B cell (primary cell): ENCODE data around the gene MAP3K1. TPM values are rescaled to one million over a fixed set of nuclear protein-coding genes. Genes with fewer than 3 reads are reported as not detected.

ENCODE experiments used
- ATAC-seq: fragments of 200-7000 bp; cut with Tn5 transposase; one replicate; pipeline ENCODE4 v1.10.0; 2021; ENCODE audit warnings: low read depth, mild to moderate bottlenecking, moderate number of reproducible peaks, moderate library complexity
- CTCF ChIA-PET: fragments of 350-600 bp; sonication (Branson Sonifier 250); formaldehyde crosslinking; loops from one replicate; lab custom pipeline; 2021; ENCODE audit warnings: antibody characterized with exemption, inconsistent platforms; lab: Charles Lee
- POLR2A ChIA-PET: fragments of 350-600 bp; sonication (Branson Sonifier 250); formaldehyde crosslinking; loops from one replicate; lab custom pipeline; 2021; ENCODE audit warnings: antibody characterized with exemption; lab: Charles Lee
- DNase-seq: peaks from one replicate; pipeline ENCODE4 v3.0.0; 2013
- H2AFZ ChIP-seq: 2 replicates; pipeline ENCODE4 v1.6.1; 2012; ENCODE audit warnings: mild to moderate bottlenecking, low read depth, low read length; ENCODE audit not compliant: insufficient read depth, poor library complexity, severe bottlenecking
- H3K27ac ChIP-seq, 2 donors: 1 replicate in 1 of 2; 2 replicates in 1 of 2; pipeline ENCODE4 v1.5.1; 2012 to 2013; ENCODE audit warnings: low read length in 2 of 2, mild to moderate bottlenecking in 2 of 2, moderate library complexity in 1 of 2
- H3K27me3 ChIP-seq, 4 experiments: fragments of 200-600 bp in 1 of 4; sonication (generic) in 1 of 4; replicated peaks in 1 of 4; 1 replicate in 2 of 4; 2 replicates in 2 of 4; pipeline versions ENCODE4 v1.6.1 to v1.7.0; 2013 to 2016; ENCODE audit warnings: low read length in 3 of 4, mild to moderate bottlenecking in 2 of 4, mixed read lengths in 1 of 4, moderate library complexity in 1 of 4; ENCODE audit not compliant: insufficient read depth in 4 of 4, control insufficient read depth in 3 of 4; ENCODE audit errors: control extremely low read depth in 1 of 4
- H3K36me3 ChIP-seq, 2 experiments: replicated peaks in 1 of 2; 1 replicate in 1 of 2; 2 replicates in 1 of 2; pipeline versions ENCODE4 v1.6.1 to v1.7.1; 2013; ENCODE audit warnings: low read length in 1 of 2; ENCODE audit not compliant: insufficient read depth in 2 of 2, control insufficient read depth in 1 of 2; ENCODE audit errors: control extremely low read depth in 1 of 2, extremely low read depth in 1 of 2
- H3K4me1 ChIP-seq, 2 donors: fragments of 200-600 bp in 1 of 2; sonication (generic) in 1 of 2; 1 replicate in 1 of 2; 2 replicates in 1 of 2; pipeline versions ENCODE4 v1.5.1 to v1.6.1; 2013 to 2017; ENCODE audit warnings: low read length in 2 of 2; ENCODE audit not compliant: control insufficient read depth in 2 of 2, insufficient read depth in 2 of 2
- H3K4me2 ChIP-seq: replicated peaks from 2 replicates; pipeline ENCODE3; 2012; ENCODE audit warnings: mild to moderate bottlenecking, low read depth, low read length; ENCODE audit not compliant: poor library complexity, severe bottlenecking
- H3K4me3 ChIP-seq, 5 experiments: fragments of 200-600 bp in 1 of 5; sonication (generic) in 1 of 5; 1 replicate in 3 of 5; 2 replicates in 2 of 5; pipeline versions ENCODE4 v1.5.1 to v1.7.0; 2011 to 2016; ENCODE audit warnings: low read length in 4 of 5, mild to moderate bottlenecking in 4 of 5, low read depth in 2 of 5, control low read depth in 1 of 5, moderate library complexity in 1 of 5; ENCODE audit not compliant: insufficient read depth in 1 of 5; ENCODE audit errors: control extremely low read depth in 1 of 5, extremely low read depth in 1 of 5
- H3K79me2 ChIP-seq: fragments of 200-600 bp; sonication (generic); one replicate; pipeline ENCODE4 v1.6.0; 2016; ENCODE audit warnings: low read length; ENCODE audit not compliant: control insufficient read depth, insufficient read depth
- H3K9ac ChIP-seq: fragments of 200-600 bp; sonication (generic); 2 replicates; pipeline ENCODE4 v1.6.1; 2017; ENCODE audit warnings: mild to moderate bottlenecking, low read length, moderate library complexity
- H3K9me3 ChIP-seq, 3 donors: one replicate each; pipeline versions ENCODE4 v1.6.1 to v1.7.1; 2013; ENCODE audit warnings: low read length in 2 of 3; ENCODE audit not compliant: control insufficient read depth in 2 of 3, insufficient read depth in 1 of 3; ENCODE audit errors: control extremely low read depth in 1 of 3
- H4K20me1 ChIP-seq: 2 replicates; pipeline ENCODE4 v1.6.0; 2012; ENCODE audit warnings: mild to moderate bottlenecking, low read length; ENCODE audit not compliant: insufficient read depth, control insufficient read depth, poor library complexity, severe bottlenecking
- H3K27ac Mint-ChIP-seq: one replicate; pipeline ENCODE4 v1.8.0; 2021; ENCODE audit warnings: mixed read lengths
- H3K27me3 Mint-ChIP-seq: one replicate; pipeline ENCODE4 v1.8.0; 2021; ENCODE audit warnings: mixed read lengths
- H3K4me1 Mint-ChIP-seq: one replicate; pipeline ENCODE4 v1.8.0; 2021; ENCODE audit warnings: mixed read lengths
- H3K4me3 Mint-ChIP-seq: one replicate; pipeline ENCODE4 v1.8.0; 2021; ENCODE audit warnings: mixed read lengths
- H3K9me3 Mint-ChIP-seq: one replicate; pipeline ENCODE4 v1.8.0; 2022; ENCODE audit warnings: mixed read lengths; ENCODE audit not compliant: insufficient read depth
- EZH2 ChIP-seq: IDR thresholded peaks from 2 replicates; pipeline ENCODE4 v1.6.1; 2012; ENCODE audit warnings: borderline replicate concordance, low read depth, mild to moderate bottlenecking, moderate library complexity, low read length; ENCODE audit not compliant: insufficient read depth, poor library complexity, severe bottlenecking
- WGBS: methylation state at CpG from one replicate; pipeline ENCODE4 v1.1.5; 2013; ENCODE audit warnings: missing lambda C conversion rate; ENCODE audit not compliant: insufficient coverage; 5-methylcytosine and 5-hydroxymethylcytosine counted together
- intact Hi-C: fragments of 100-400 bp; cut with micrococcal nuclease; formaldehyde crosslinking; loops from one replicate; pipeline ENCODE4 v1.10.0; 2022
- polyA plus RNA-seq: library from polyadenylated mRNA; depleted of rRNA; stranded (reverse); fragments of >200 nt; gene quantifications from 2 replicates; pipeline ENCODE4 v1.2.3, GENCODE V29; 2012
- total RNA-seq, 2 donors: library from RNA; stranded (reverse); fragments of 120-200 nt in 1 of 2; gene quantifications; 1 replicate in 1 of 2; 2 replicates in 1 of 2; pipeline versions ENCODE4 v1.2.3 to v1.2.4, GENCODE V29; 2013 to 2022
- TF ChIP-seq, protein P1 (sequence below): fragments of 200-600 bp; IDR thresholded peaks from one replicate; pipeline ENCODE4 v1.8.0; 2022; ENCODE audit warnings: antibody characterized with exemption, mild to moderate bottlenecking

The MAP3K1 gene
- total and polyA plus RNA-seq, 2 donors (not counting 1 experiment from before 2014, with no cell fraction given) = 51.7 to 160 TPM

DNA sequence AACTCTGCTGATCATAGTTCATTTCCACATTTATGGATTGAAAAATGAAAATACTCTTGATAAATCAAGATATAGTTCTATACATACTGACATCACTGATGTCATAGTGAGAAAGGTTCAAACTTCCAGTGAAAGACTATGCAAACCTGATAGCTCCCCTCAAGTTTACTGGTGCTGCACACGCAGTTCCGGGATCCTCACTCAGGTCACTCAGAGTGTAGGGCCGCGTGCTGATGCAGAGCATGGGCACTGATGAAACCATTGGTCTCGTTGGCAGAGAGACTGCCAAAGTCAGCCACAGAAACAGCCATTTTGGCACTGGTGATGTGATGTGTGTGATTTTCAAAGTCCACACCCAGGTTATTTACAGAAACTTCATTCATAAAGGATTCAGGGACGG, 107.6 kb downstream of the MAP3K1 start:
- ChIA-PET CTCF (interaction anchor here (1.0 to 1.6 kb wide), 4 partner anchors 27 to 651 kb away, joined by 3 to 5 read pairs (median 4); no protein-coding TSS in a partner anchor), POLR2A (no interaction called here)
- Mint-ChIP-seq H3K9me3 (no peaks in the 10 kb centered on the region), H3K27ac (no peak overlapping the region), H3K4me1 (no peaks in the 10 kb centered on the region), H3K4me3 (no peak overlapping the region), H3K27me3 (no peaks in the 10 kb centered on the region)
- Histone ChIP-seq H3K27me3 (no peaks in the 10 kb centered on the region), H3K27ac (no peak overlapping the region), H3K36me3 (peaks cover 0 to 53% of the 10 kb centered on the region in 2 experiments), H3K79me2 (no peaks in the 10 kb centered on the region), H4K20me1 (no peaks in the 10 kb centered on the region), H3K4me2 (no peak overlapping the region), H3K9me3 (no peaks in the 10 kb centered on the region), H2AFZ (no peak overlapping the region), H3K9ac (no peak overlapping the region), H3K4me1 (no peaks in the 10 kb centered on the region), H3K4me3 (no peak overlapping the region)
- 98% methylated on average over 4 of the region's 6 CpGs for WGBS
- DNase-seq (no peak), ATAC-seq (no peak)
- intact Hi-C loops = no loop called here
- TF ChIP-seq, protein P1, sequence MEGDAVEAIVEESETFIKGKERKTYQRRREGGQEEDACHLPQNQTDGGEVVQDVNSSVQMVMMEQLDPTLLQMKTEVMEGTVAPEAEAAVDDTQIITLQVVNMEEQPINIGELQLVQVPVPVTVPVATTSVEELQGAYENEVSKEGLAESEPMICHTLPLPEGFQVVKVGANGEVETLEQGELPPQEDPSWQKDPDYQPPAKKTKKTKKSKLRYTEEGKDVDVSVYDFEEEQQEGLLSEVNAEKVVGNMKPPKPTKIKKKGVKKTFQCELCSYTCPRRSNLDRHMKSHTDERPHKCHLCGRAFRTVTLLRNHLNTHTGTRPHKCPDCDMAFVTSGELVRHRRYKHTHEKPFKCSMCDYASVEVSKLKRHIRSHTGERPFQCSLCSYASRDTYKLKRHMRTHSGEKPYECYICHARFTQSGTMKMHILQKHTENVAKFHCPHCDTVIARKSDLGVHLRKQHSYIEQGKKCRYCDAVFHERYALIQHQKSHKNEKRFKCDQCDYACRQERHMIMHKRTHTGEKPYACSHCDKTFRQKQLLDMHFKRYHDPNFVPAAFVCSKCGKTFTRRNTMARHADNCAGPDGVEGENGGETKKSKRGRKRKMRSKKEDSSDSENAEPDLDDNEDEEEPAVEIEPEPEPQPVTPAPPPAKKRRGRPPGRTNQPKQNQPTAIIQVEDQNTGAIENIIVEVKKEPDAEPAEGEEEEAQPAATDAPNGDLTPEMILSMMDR = no peak
- TF ChIP-seq EZH2 = no peak

DNA sequence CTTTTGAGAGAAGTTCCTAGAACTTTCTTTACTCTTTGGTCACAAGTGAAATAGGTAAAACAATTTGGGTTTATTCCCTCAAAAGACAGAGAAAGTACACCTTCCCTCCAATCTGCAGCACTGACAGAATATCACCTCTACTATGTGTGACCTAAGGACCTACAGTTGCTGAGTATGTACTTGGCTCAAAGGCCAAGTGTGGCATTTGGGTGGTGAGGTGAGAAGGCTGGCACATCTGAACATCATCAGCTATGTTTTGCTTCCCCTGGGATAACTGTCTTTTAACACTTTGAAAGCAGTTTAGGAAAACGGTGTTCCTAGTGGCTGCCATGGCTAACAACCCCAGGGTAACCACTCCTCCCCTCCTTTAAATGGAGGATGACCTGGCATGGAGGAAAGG, 119.0 kb downstream of the MAP3K1 start:
- Mint-ChIP-seq H3K27me3 (no peaks in the 10 kb centered on the region), H3K9me3 (no peaks in the 10 kb centered on the region), H3K4me3 (no peak overlapping the region), H3K4me1 (no peaks in the 10 kb centered on the region), H3K27ac (no peak overlapping the region)
- Histone ChIP-seq H3K9me3 (no peaks in the 10 kb centered on the region), H3K27me3 (no peaks in the 10 kb centered on the region), H3K27ac (no peak overlapping the region), H3K4me3 (no peak overlapping the region), H3K79me2 (no peaks in the 10 kb centered on the region), H3K4me2 (no peak overlapping the region), H3K9ac (no peak overlapping the region), H4K20me1 (no peaks in the 10 kb centered on the region), H3K36me3 (peaks cover 12 to 60% of the 10 kb centered on the region in 2 experiments), H3K4me1 (no peaks in the 10 kb centered on the region), H2AFZ (no peak overlapping the region)
- 100% methylated on average over 1 of the region's 1 CpG for WGBS
- no peak for ATAC-seq
- DNase-seq = no peak
- intact Hi-C loops = no loop called here
- TF ChIP-seq, protein P1 = no peak
- no peak for TF ChIP-seq EZH2
- CTCF ChIA-PET = no interaction called here
- POLR2A ChIA-PET = no interaction called here
